BE2C (cell line): ENCODE results near the gene XRCC5.

Experiments
- DNase-seq: peaks from one replicate; pipeline ENCODE4 v3.0.0-alpha.2; 2020
- H3K27me3 ChIP-seq: fragments of 250-450 bp; sonication (Bioruptor Pico); 2 replicates; pipeline ENCODE4 v1.5.1; 2020; ENCODE audit warnings: mild to moderate bottlenecking
- H3K36me3 ChIP-seq: fragments of 250-450 bp; sonication (Bioruptor Pico); 2 replicates; pipeline ENCODE4 v1.5.1; 2020; ENCODE audit warnings: mild to moderate bottlenecking
- H3K4me1 ChIP-seq: fragments of 250-450 bp; sonication (Bioruptor Pico); 2 replicates; pipeline ENCODE4 v1.5.1; 2020
- H3K4me3 ChIP-seq: 2 replicates; pipeline ENCODE4 v1.5.1; 2011; ENCODE audit warnings: low read depth, low read length
- H3K9me3 ChIP-seq: fragments of 250-450 bp; sonication (Bioruptor Pico); 2 replicates; pipeline ENCODE4 v1.5.1; 2020
- TF ChIP-seq, protein P1 (sequence below): IDR thresholded peaks from 2 replicates; pipeline ENCODE4 v1.5.1; 2012; ENCODE audit warnings: mild to moderate bottlenecking, low read depth, low read length

Gene XRCC5

DNA sequence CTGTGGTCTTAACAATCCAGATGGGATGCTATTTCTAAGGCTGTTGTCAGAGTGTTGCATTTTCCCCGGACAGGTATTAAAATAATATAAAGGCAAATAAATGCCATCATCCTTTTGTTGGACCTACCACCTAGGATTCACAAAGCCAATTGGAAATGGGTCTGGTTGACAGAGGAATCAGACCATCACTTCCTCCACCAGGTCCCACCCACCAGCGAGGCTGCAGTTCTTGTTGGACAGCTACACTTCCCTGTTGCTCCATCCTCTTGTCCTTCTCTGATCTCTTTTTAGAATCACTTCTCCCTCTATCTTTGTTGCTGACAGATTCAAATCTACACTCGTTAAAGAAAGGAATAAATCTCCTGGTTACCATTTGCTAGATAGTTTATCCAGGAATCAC is 26.3 kb upstream of the XRCC5 start:
- H3K4me3 ChIP-seq = peak overlapping the region; percentile 97
- DNase-seq = peak; percentile 51
- TF ChIP-seq, protein P1, sequence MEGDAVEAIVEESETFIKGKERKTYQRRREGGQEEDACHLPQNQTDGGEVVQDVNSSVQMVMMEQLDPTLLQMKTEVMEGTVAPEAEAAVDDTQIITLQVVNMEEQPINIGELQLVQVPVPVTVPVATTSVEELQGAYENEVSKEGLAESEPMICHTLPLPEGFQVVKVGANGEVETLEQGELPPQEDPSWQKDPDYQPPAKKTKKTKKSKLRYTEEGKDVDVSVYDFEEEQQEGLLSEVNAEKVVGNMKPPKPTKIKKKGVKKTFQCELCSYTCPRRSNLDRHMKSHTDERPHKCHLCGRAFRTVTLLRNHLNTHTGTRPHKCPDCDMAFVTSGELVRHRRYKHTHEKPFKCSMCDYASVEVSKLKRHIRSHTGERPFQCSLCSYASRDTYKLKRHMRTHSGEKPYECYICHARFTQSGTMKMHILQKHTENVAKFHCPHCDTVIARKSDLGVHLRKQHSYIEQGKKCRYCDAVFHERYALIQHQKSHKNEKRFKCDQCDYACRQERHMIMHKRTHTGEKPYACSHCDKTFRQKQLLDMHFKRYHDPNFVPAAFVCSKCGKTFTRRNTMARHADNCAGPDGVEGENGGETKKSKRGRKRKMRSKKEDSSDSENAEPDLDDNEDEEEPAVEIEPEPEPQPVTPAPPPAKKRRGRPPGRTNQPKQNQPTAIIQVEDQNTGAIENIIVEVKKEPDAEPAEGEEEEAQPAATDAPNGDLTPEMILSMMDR = no peak

DNA sequence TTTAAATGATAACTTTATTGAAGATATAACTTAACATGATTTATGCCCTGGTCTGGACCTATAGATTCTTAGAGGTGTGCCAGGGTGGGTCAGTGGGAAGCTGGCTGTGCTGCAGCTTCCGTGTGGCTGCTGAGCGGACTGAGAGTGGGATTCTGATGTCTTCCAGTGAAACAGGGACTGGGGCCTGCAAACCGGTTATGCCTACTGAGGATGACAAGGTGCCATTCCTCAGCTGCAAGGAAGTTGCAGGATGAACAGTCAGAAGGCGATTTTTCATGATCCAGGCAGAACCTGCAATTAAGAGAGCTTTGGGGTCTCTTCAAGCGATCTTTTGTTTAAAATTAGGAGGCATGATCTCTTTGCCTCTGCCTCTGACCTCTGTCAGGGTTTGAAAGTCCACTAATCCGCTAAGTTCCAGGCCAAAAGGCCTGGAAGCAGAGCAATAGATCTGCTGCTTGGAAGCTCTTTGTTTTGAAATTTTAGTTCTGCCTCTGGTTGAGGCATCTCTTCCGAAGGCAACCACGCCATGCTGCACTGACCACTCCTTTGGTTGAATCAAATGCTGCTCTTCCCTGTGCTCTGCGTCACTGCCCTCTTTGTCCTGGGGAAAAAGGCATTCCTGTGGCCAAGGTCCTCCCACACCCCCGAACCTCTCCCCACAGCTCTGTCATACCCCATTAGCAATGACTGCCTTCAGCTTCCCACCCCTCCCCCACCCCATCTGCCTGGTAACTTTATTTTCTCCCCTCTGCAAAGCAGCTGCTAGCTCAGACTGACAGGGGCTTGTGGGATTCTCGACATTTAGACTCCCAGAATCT is 25.5 kb upstream of the XRCC5 start:
- H3K27me3 ChIP-seq = no peaks in the 10 kb centered on the region
- H3K4me1 ChIP-seq = peaks cover 20% of the 10 kb centered on the region
- peak; percentile 64 for DNase-seq
- no peaks in the 10 kb centered on the region for H3K36me3 ChIP-seq
- TF ChIP-seq, protein P1 = no peak
- peak overlapping the region; percentile 22 for H3K4me3 ChIP-seq
- H3K9me3 ChIP-seq = no peaks in the 10 kb centered on the region

More for the DNA sequence above, 26.3 kb upstream of the XRCC5 start:
- H3K27me3 ChIP-seq = no peaks in the 10 kb centered on the region
- peaks cover 16% of the 10 kb centered on the region for H3K4me1 ChIP-seq
- no peaks in the 10 kb centered on the region for H3K36me3 ChIP-seq
- H3K9me3 ChIP-seq = no peaks in the 10 kb centered on the region

DNA sequence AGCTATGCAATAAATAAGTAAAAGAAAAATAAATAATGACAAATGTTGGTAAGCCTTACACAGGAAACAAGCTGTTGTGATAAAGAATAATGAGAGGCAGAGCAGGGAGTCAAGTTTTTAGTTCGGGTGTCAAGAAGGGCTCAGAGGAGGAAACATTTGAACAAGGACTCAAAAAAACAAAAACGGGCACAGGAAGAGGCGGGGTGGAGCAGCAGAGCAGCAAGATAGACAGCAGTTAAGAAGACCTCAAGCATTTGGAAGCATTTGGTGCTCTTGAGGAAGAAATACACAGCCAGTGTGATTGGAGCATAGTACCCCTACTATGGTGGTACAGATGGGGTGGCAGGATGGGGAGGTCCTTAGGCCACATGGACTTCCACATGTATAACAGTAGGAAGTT is 24.6 kb upstream of the XRCC5 start:
- no peaks in the 10 kb centered on the region for H3K36me3 ChIP-seq
- TF ChIP-seq, protein P1 = no peak
- peaks cover 23% of the 10 kb centered on the region for H3K4me1 ChIP-seq
- H3K27me3 ChIP-seq = no peaks in the 10 kb centered on the region
- no peaks in the 10 kb centered on the region for H3K9me3 ChIP-seq
- H3K4me3 ChIP-seq = no peak overlapping the region
- no peak for DNase-seq

DNA sequence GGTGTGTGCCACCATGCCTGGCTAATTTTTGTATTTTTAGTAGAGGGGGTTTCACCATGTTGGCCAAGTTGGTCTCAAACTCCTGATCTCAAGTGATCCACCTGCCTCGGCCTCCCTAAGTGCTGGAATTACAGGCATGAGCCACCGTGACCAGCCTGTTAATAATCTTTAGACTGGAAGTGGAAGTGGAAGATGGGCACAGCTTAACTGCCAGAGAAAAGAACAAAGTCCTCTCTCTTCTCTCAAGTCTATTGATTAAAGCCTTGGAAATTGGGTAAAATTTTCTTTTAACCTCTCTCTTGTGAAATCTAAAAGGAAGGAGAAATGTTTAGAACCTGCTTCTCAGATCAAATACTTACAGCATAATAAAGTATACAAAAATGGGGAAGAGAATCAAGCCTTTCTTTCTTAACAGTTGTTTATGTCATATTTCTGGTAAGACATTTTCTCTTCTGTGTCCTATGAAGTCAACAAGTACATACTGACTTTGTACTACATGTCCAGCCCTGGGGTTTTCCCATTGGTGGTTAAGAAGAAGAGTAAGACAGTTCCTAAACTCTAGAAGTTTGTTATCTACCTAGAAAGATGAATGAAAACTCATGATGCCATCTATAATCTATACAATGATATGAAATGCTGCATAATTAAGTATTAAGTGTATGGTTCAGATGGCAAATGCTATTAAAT is 22.8 kb upstream of the XRCC5 start:
- no peak for DNase-seq

DNA sequence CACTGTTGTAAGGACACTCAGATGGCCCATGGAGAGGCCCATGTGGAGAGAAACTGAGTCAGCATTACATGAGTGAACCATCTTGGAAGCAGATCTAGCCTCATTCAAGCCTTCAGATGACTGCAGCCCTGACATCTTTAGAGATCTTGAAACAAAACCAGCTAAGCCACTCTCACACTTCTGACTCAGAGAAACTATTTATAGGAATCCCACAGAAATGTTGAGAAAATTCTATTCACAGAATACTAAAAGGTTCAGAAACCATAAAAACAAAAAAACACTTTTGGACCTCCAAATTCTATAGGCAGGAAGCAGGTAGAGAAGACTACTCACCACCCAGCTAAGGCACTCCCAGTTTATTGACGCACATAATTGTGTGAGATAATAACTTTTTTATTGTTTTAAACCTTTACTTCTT is 18.8 kb upstream of the XRCC5 start:
- TF ChIP-seq, protein P1 = no peak
- H3K4me3 ChIP-seq = no peak overlapping the region

More for the DNA sequence above, 22.8 kb upstream of the XRCC5 start:
- TF ChIP-seq, protein P1 = no peak
- Histone ChIP-seq H3K36me3 (no peaks in the 10 kb centered on the region), H3K4me3 (no peak overlapping the region), H3K4me1 (peaks cover 23% of the 10 kb centered on the region), H3K9me3 (no peaks in the 10 kb centered on the region), H3K27me3 (no peaks in the 10 kb centered on the region)

DNA sequence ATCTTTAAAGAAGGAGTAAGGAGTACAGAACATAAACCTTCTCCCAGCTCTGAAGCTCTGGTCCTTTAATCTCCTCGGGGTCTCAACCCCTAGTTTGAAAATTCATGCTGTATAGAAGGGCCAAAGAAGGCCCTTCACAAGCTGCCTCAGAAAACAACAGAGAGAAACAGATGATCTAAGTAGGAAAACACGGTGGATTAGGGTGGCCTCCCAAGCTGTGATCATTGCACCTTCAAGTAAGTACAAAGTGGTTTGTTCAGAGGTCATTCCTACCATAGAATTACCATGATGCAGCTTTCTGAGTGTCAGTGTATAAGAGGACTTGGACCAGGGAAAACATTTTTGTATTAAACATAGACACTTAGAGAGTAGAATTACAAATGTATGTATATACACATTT is 16.5 kb upstream of the XRCC5 start:
- Histone ChIP-seq H3K9me3 (no peaks in the 10 kb centered on the region), H3K4me1 (peaks cover 7% of the 10 kb centered on the region), H3K4me3 (no peak overlapping the region), H3K36me3 (peaks cover 15% of the 10 kb centered on the region), H3K27me3 (no peaks in the 10 kb centered on the region)
- no peak for DNase-seq
- TF ChIP-seq, protein P1 = no peak

More for the DNA sequence above, 18.8 kb upstream of the XRCC5 start:
- Histone ChIP-seq H3K27me3 (no peaks in the 10 kb centered on the region), H3K36me3 (no peaks in the 10 kb centered on the region), H3K9me3 (no peaks in the 10 kb centered on the region), H3K4me1 (peaks cover 7% of the 10 kb centered on the region)
- DNase-seq = no peak
